H9 (cell line): Measurements from ENCODE around the gene MYOF. TPM values are rescaled to one million over a fixed set of nuclear protein-coding genes. Genes with fewer than 3 reads are reported as not detected.

Experiments
- DNase-seq: peaks from one replicate; pipeline ENCODE4 v3.0.0-alpha.2; 2017
- H2AFZ ChIP-seq: one replicate; pipeline ENCODE4 v1.6.1; 2013; ENCODE audit warnings: mild to moderate bottlenecking, low read length, control low read depth, moderate library complexity
- H2AK5ac ChIP-seq: 2 replicates; pipeline ENCODE4 v1.6.1; 2013; ENCODE audit warnings: low read length, control low read depth, mixed read lengths; ENCODE audit not compliant: insufficient read length
- H2BK120ac ChIP-seq: one replicate; pipeline ENCODE4 v1.6.1; 2013; ENCODE audit warnings: low read depth, mild to moderate bottlenecking, low read length, control low read depth, inconsistent platforms; ENCODE audit not compliant: poor library complexity, severe bottlenecking
- H2BK12ac ChIP-seq: 2 replicates; pipeline ENCODE4 v1.6.1; 2013; ENCODE audit warnings: low read length, control low read depth, mixed read lengths, low read depth; ENCODE audit not compliant: insufficient read length
- H2BK15ac ChIP-seq: 2 replicates; pipeline ENCODE4 v1.6.1; 2013; ENCODE audit warnings: low read depth, low read length, control low read depth
- H2BK20ac ChIP-seq: one replicate; pipeline ENCODE4 v1.6.1; 2013; ENCODE audit warnings: low read depth, mild to moderate bottlenecking, low read length, control low read depth, inconsistent platforms; ENCODE audit not compliant: poor library complexity, severe bottlenecking
- H2BK5ac ChIP-seq: 2 replicates; pipeline ENCODE4 v1.6.1; 2013; ENCODE audit warnings: low read length, control low read depth, mixed read lengths; ENCODE audit not compliant: insufficient read length
- H3K14ac ChIP-seq: 2 replicates; pipeline ENCODE4 v1.6.1; 2013; ENCODE audit warnings: low read length, control low read depth; ENCODE audit not compliant: insufficient read depth
- H3K18ac ChIP-seq: 2 replicates; pipeline ENCODE4 v1.6.1; 2013; ENCODE audit warnings: low read depth, mild to moderate bottlenecking, mixed read lengths, low read length, control low read depth; ENCODE audit not compliant: insufficient read length
- H3K23ac ChIP-seq: 2 replicates; pipeline ENCODE4 v1.6.1; 2013; ENCODE audit warnings: low read length, control low read depth, mixed read lengths, low read depth; ENCODE audit not compliant: insufficient read length
- H3K23me2 ChIP-seq: 2 replicates; pipeline ENCODE4 v1.6.1; 2013; ENCODE audit warnings: low read depth, mild to moderate bottlenecking, mixed read lengths, low read length, control low read depth; ENCODE audit not compliant: insufficient read length, poor library complexity, severe bottlenecking
- H3K27ac ChIP-seq: 2 replicates; pipeline ENCODE4 v1.5.1; 2013; ENCODE audit warnings: low read length, control low read depth, mixed read lengths, low read depth; ENCODE audit not compliant: insufficient read length
- H3K27me3 ChIP-seq: 2 replicates; pipeline ENCODE4 v1.6.1; 2013; ENCODE audit warnings: low read length, control low read depth, inconsistent platforms; ENCODE audit not compliant: insufficient read depth
- H3K4ac ChIP-seq: 2 replicates; pipeline ENCODE4 v1.6.1; 2013; ENCODE audit warnings: low read depth, mild to moderate bottlenecking, control low read depth, inconsistent platforms, low read length, moderate library complexity
- H3K4me1 ChIP-seq: 2 replicates; pipeline ENCODE4 v1.6.1; 2013; ENCODE audit warnings: low read length, control low read depth, inconsistent platforms; ENCODE audit not compliant: insufficient read depth
- H3K4me2 ChIP-seq: 2 replicates; pipeline ENCODE4 v1.6.1; 2013; ENCODE audit warnings: low read length, control low read depth, mixed read lengths; ENCODE audit not compliant: insufficient read length, insufficient read depth
- H3K56ac ChIP-seq: 2 replicates; pipeline ENCODE4 v1.6.1; 2013; ENCODE audit warnings: low read depth, mild to moderate bottlenecking, mixed read lengths, low read length, control low read depth; ENCODE audit not compliant: insufficient read length
- H3K79me1 ChIP-seq: 2 replicates; pipeline ENCODE4 v1.6.1; 2013; ENCODE audit warnings: low read depth, mild to moderate bottlenecking, moderate library complexity, low read length, control low read depth, inconsistent platforms; ENCODE audit not compliant: insufficient read depth, poor library complexity, severe bottlenecking
- H3K79me2 ChIP-seq: 2 replicates; pipeline ENCODE4 v1.6.1; 2013; ENCODE audit warnings: low read length, control low read depth, inconsistent platforms; ENCODE audit not compliant: insufficient read depth
- H3K9ac ChIP-seq: 2 replicates; pipeline ENCODE4 v1.6.1; 2013; ENCODE audit warnings: low read length, control low read depth, mixed read lengths; ENCODE audit not compliant: insufficient read length; ENCODE audit errors: extremely low read depth
- H3K9me3 ChIP-seq: one replicate; pipeline ENCODE4 v1.6.1; 2013; ENCODE audit warnings: low read depth, low read length, inconsistent platforms; ENCODE audit not compliant: control insufficient read depth
- H3T11ph ChIP-seq: one replicate; pipeline ENCODE4 v1.6.1; 2013; ENCODE audit warnings: mild to moderate bottlenecking, low read length, control low read depth, inconsistent platforms
- H4K20me1 ChIP-seq: one replicate; pipeline ENCODE4 v1.6.1; 2013; ENCODE audit not compliant: control insufficient read depth, insufficient read length, insufficient read depth
- H4K5ac ChIP-seq: 2 replicates; pipeline ENCODE4 v1.6.1; 2013; ENCODE audit warnings: low read depth, mild to moderate bottlenecking, mixed read lengths, low read length, control low read depth; ENCODE audit not compliant: insufficient read length
- H4K8ac ChIP-seq: replicated peaks from 2 replicates; pipeline ENCODE4 v1.6.1; 2013; ENCODE audit warnings: low read length, control low read depth, mixed read lengths, low read depth; ENCODE audit not compliant: insufficient read length
- H4K91ac ChIP-seq: 2 replicates; pipeline ENCODE4 v1.6.1; 2013; ENCODE audit warnings: low read depth, mild to moderate bottlenecking, moderate library complexity, mixed read lengths, low read length, control low read depth; ENCODE audit not compliant: insufficient read length
- H3K27ac Mint-ChIP-seq, 3 experiments: 2 replicates in 2 of 3; 3 replicates in 1 of 3; pipeline ENCODE4 v1.8.0; 2020 to 2021; ENCODE audit warnings: mixed read lengths in 3 of 3, mild to moderate bottlenecking in 1 of 3, moderate library complexity in 1 of 3
- H3K27me3 Mint-ChIP-seq: 2 replicates; pipeline ENCODE4 v1.8.0; 2021; ENCODE audit warnings: low read depth, mild to moderate bottlenecking, moderate library complexity, mixed read lengths
- H3K36me3 Mint-ChIP-seq, 3 experiments: 2 replicates in 2 of 3; 3 replicates in 1 of 3; pipeline ENCODE4 v1.8.0; 2020 to 2021; ENCODE audit warnings: low read depth in 3 of 3, mixed read lengths in 3 of 3; ENCODE audit not compliant: insufficient read depth in 1 of 3
- H3K4me1 Mint-ChIP-seq, 2 experiments: 2 replicates each; pipeline ENCODE4 v1.8.0; 2020; ENCODE audit warnings: mixed read lengths in 2 of 2
- H3K4me3 Mint-ChIP-seq, 2 experiments: 2 replicates in 1 of 2; 3 replicates in 1 of 2; pipeline ENCODE4 v1.8.0; 2020 to 2021; ENCODE audit warnings: mild to moderate bottlenecking in 2 of 2, mixed read lengths in 2 of 2, moderate library complexity in 1 of 2
- H3K9me3 Mint-ChIP-seq, 2 experiments: 2 replicates in 1 of 2; 3 replicates in 1 of 2; pipeline ENCODE4 v1.8.0; 2020; ENCODE audit warnings: mild to moderate bottlenecking in 2 of 2, mixed read lengths in 2 of 2, moderate library complexity in 1 of 2
- CTCF ChIP-seq: fragments of 200-600 bp; sonication (generic); conservative IDR thresholded peaks from 3 replicates; pipeline ENCODE4 v1.8.0; 2021; ENCODE audit warnings: antibody characterized with exemption, mild to moderate bottlenecking
- WGBS: extraction: QIAGEN DNeasy Blood & Tissue Kit; methylation state at CpG from one replicate; pipeline ENCODE4 v1.1.7; 2013; ENCODE audit warnings: missing lambda C conversion rate, low lambda C conversion rate, mixed read lengths; ENCODE audit not compliant: insufficient read length; ENCODE audit errors: extremely low coverage; 5-methylcytosine and 5-hydroxymethylcytosine counted together
- total RNA-seq: library from RNA; stranded (reverse); gene quantifications from 2 replicates; pipeline ENCODE4 v1.2.1, GENCODE V29; 2021

Gene MYOF
- total RNA-seq, 1 experiment from 2014 or later: 2.8 TPM

- no peak overlapping the region for H3K56ac ChIP-seq
- no peak overlapping the region for H3T11ph ChIP-seq
- DNase-seq: no peak
- H4K8ac ChIP-seq: no peak overlapping the region
- no peaks in the 10 kb centered on the region for H3K23me2 ChIP-seq
- no peak overlapping the region for H2BK12ac ChIP-seq
- no CpG with 5 or more reads among the region's 5 CpGs for WGBS
- no peak overlapping the region for H3K23ac ChIP-seq
- H4K20me1 ChIP-seq: no peaks in the 10 kb centered on the region
- H3K27ac ChIP-seq: no peak overlapping the region
- H3K79me2 ChIP-seq: no peaks in the 10 kb centered on the region
- no peaks in the 10 kb centered on the region for H3K79me1 ChIP-seq
- no peak overlapping the region for H2BK120ac ChIP-seq
- no peak overlapping the region for H3K4ac ChIP-seq
- no peaks in the 10 kb centered on the region; a peak in 3 of 5 replicates for H3K9me3 Mint-ChIP-seq
- H2BK15ac ChIP-seq: no peak overlapping the region
- peaks cover 0 to 2% (median 2%) of the 10 kb centered on the region in 3 experiments; a peak in 2 of 7 replicates for H3K36me3 Mint-ChIP-seq
- no peak overlapping the region for H3K27ac Mint-ChIP-seq
- no peak overlapping the region for H2BK20ac ChIP-seq
- no peak overlapping the region for H3K14ac ChIP-seq
- H3K4me3 Mint-ChIP-seq: no peak overlapping the region
- no peak overlapping the region for H4K91ac ChIP-seq
- H2AK5ac ChIP-seq: no peak overlapping the region
- peaks cover 26 to 27% of the 10 kb centered on the region in 2 experiments for H3K4me1 Mint-ChIP-seq
- H3K4me2 ChIP-seq: no peak overlapping the region
- H2BK5ac ChIP-seq: no peak overlapping the region
- no peaks in the 10 kb centered on the region for H3K27me3 ChIP-seq
- peaks cover 7% of the 10 kb centered on the region; the same call in 1 of the 2 replicates for H3K4me1 ChIP-seq
- no peaks in the 10 kb centered on the region for H3K9me3 ChIP-seq
- H3K18ac ChIP-seq: no peak overlapping the region
- H3K9ac ChIP-seq: no peak overlapping the region
- H3K27me3 Mint-ChIP-seq: no peaks in the 10 kb centered on the region
- no peak overlapping the region for H2AFZ ChIP-seq
- H4K5ac ChIP-seq: no peak overlapping the region
- no peak for TF ChIP-seq CTCF
These were observed 181.2 kb downstream of the MYOF start for GRCh38 chr10:93300981-93301380.
